Calu3 (cell line): ENCODE data around the gene MTUS2. TPM values are rescaled to one million over a fixed set of nuclear protein-coding genes. Genes with fewer than 3 reads are reported as not detected.

Experiments used
- BruUV-seq: library from RNA; stranded (reverse); fragments of 400-500 nt; replicated peaks from 2 replicates; lab custom pipeline; 2021; lab: Mats Ljungman, UMichigan
- CTCF ChIA-PET: fragments of 300-600 bp; sonication (Branson Sonifier 250); formaldehyde crosslinking; loops from one replicate; lab custom pipeline; 2022; ENCODE audit warnings: antibody characterized with exemption; lab: Charles Lee
- DNase-seq: peaks from one replicate; pipeline ENCODE4 v3.0.0; 2022
- H3K27ac Mint-ChIP-seq: one replicate; pipeline ENCODE4 v1.8.0; 2022; ENCODE audit warnings: mixed read lengths; ENCODE audit not compliant: unreplicated experiment
- H3K27me3 Mint-ChIP-seq: one replicate; pipeline ENCODE4 v1.8.0; 2022; ENCODE audit warnings: mixed read lengths; ENCODE audit not compliant: unreplicated experiment
- H3K36me3 Mint-ChIP-seq: one replicate; pipeline ENCODE4 v1.8.0; 2022; ENCODE audit warnings: mild to moderate bottlenecking, moderate library complexity, mixed read lengths; ENCODE audit not compliant: insufficient read depth, unreplicated experiment
- H3K4me1 Mint-ChIP-seq: one replicate; pipeline ENCODE4 v1.8.0; 2022; ENCODE audit warnings: mild to moderate bottlenecking, low read depth, mixed read lengths; ENCODE audit not compliant: unreplicated experiment
- H3K4me3 Mint-ChIP-seq: one replicate; pipeline ENCODE4 v1.8.0; 2022; ENCODE audit warnings: mild to moderate bottlenecking, low read depth, moderate library complexity, mixed read lengths; ENCODE audit not compliant: unreplicated experiment
- H3K9me3 Mint-ChIP-seq: one replicate; pipeline ENCODE4 v1.8.0; 2022; ENCODE audit warnings: low read depth, mixed read lengths; ENCODE audit not compliant: unreplicated experiment
- CTCF ChIP-seq: fragments of 200-600 bp; IDR thresholded peaks from one replicate; pipeline ENCODE4 v1.8.0; 2022; ENCODE audit warnings: antibody characterized with exemption; ENCODE audit not compliant: unreplicated experiment
- intact Hi-C: fragments of 100-400 bp; cut with micrococcal nuclease; formaldehyde crosslinking; loops from one replicate; pipeline ENCODE4 v1.10.0; 2022; ENCODE audit not compliant: unreplicated experiment
- total RNA-seq: library from RNA; stranded (reverse); gene quantifications from 2 replicates; pipeline ENCODE4 v1.2.3, GENCODE V29; 2022

Gene MTUS2
- total RNA-seq, 1 experiment from 2014 or later: not detected

GRCh38 chr13:28889086-28889732, 69.1 kb downstream of the MTUS2 start:
- H3K27ac Mint-ChIP-seq: no peak overlapping the region
- no TSS peak for BruUV-seq
- no peaks in the 10 kb centered on the region for H3K4me1 Mint-ChIP-seq
- peaks cover 5% of the 10 kb centered on the region for H3K9me3 Mint-ChIP-seq
- CTCF ChIA-PET: no interaction called here
- no peaks in the 10 kb centered on the region for H3K27me3 Mint-ChIP-seq
- intact Hi-C loops: no loop called here
- TF ChIP-seq CTCF: no peak
- H3K4me3 Mint-ChIP-seq: no peak overlapping the region
- no peak for DNase-seq
- no peaks in the 10 kb centered on the region for H3K36me3 Mint-ChIP-seq

DNA sequence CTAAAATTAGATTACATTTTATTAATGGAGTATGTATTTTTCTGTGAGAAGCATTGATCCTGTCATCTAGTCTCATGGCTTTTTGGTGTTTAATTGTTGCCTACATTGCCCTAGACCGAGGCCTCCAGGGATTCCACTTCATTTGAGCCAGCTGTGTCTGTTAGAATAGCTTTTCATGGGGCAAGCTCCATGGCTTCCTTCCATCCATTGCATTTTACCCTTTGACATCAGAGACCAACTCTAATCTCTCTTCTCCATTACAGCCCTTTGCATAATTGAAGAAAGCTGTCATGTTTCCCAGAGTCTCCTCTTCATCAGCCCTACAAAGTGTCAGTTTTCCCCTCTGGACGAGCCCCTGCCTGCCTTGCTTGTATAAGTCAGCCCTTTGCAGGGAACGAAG, 70.6 kb downstream of the MTUS2 start:
- no peak overlapping the region for H3K4me3 Mint-ChIP-seq
- BruUV-seq: no TSS peak
- intact Hi-C loops: no loop called here

DNA sequence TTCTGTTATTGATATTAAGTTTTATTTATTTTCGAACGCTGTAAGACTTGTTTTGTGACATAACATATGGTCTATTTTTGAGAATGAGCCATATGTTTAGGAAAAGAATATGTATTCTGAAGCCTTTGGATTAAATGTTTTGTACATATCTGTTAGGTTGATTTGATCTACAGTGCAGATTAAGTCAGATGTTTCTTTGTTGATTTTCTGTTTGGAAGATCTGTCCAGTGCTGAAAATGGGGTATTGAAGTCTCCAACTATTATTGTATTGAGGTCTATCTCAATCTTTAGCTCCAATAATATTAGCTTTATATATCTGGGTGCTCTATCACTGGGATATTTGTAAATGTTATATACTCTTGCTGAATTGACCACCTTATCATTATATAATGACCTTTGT, 97.9 kb downstream of the MTUS2 start:
- Mint-ChIP-seq H3K4me3 (no peak overlapping the region), H3K36me3 (no peaks in the 10 kb centered on the region), H3K4me1 (no peaks in the 10 kb centered on the region), H3K27me3 (no peaks in the 10 kb centered on the region), H3K9me3 (peaks cover 13% of the 10 kb centered on the region), H3K27ac (no peak overlapping the region)
- CTCF ChIA-PET: no interaction called here
- TF ChIP-seq CTCF: no peak
- BruUV-seq: no TSS peak
- intact Hi-C loops: no loop called here
- DNase-seq: no peak

More for the DNA sequence above, 70.6 kb downstream of the MTUS2 start:
- TF ChIP-seq CTCF: no peak
- H3K36me3 Mint-ChIP-seq: no peaks in the 10 kb centered on the region
- CTCF ChIA-PET: no interaction called here
- peaks cover 3% of the 10 kb centered on the region for H3K9me3 Mint-ChIP-seq
- H3K27me3 Mint-ChIP-seq: no peaks in the 10 kb centered on the region
- no peaks in the 10 kb centered on the region for H3K4me1 Mint-ChIP-seq
- H3K27ac Mint-ChIP-seq: no peak overlapping the region
- DNase-seq: no peak

- H3K4me1 Mint-ChIP-seq: no peaks in the 10 kb centered on the region
- no peak for TF ChIP-seq CTCF
- DNase-seq: no peak
- intact Hi-C loops: no loop called here
- H3K27ac Mint-ChIP-seq: no peak overlapping the region
- CTCF ChIA-PET: no interaction called here
- H3K27me3 Mint-ChIP-seq: no peaks in the 10 kb centered on the region
- H3K4me3 Mint-ChIP-seq: no peak overlapping the region
- no peaks in the 10 kb centered on the region for H3K36me3 Mint-ChIP-seq
- H3K9me3 Mint-ChIP-seq: no peaks in the 10 kb centered on the region
- no TSS peak for BruUV-seq
Measured at GRCh38 chr13:28922341-28922740, 102.2 kb downstream of the MTUS2 start.
